GM12875 (cell line): ENCODE measurements around the gene RPRD1B.

Experiments
- H3K4me3 ChIP-seq: one replicate; pipeline ENCODE4 v1.5.1; 2011; ENCODE audit warnings: low read depth, low read length, control low read depth
- TF ChIP-seq, protein P1 (sequence below): IDR thresholded peaks from 2 replicates; pipeline ENCODE4 v1.5.1; 2011; ENCODE audit warnings: low read depth, mild to moderate bottlenecking, control low read depth, inconsistent platforms, low read length, moderate library complexity, borderline replicate concordance; ENCODE audit not compliant: insufficient read depth

The RPRD1B gene

DNA sequence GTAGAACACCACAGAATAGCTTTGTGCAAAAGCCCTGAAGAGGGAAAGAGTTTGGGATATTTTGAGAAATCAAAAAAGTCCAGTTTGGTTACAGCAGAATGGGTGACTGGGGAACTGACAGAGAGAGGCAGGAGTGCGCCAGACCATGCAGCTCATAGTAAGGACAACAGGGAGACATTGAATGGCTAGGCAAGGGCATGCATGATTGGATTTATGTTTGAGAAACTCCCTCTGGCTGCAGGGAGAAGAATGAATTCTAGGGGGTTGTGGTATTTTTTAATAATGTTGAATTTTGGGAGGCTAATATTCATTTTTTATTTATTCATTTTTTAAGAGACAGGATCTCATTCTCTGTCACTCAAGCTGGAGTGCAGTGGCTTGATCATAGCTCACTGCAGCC is 81.7 kb downstream of the RPRD1B start:
- no peak overlapping the region for H3K4me3 ChIP-seq
- TF ChIP-seq, protein P1, sequence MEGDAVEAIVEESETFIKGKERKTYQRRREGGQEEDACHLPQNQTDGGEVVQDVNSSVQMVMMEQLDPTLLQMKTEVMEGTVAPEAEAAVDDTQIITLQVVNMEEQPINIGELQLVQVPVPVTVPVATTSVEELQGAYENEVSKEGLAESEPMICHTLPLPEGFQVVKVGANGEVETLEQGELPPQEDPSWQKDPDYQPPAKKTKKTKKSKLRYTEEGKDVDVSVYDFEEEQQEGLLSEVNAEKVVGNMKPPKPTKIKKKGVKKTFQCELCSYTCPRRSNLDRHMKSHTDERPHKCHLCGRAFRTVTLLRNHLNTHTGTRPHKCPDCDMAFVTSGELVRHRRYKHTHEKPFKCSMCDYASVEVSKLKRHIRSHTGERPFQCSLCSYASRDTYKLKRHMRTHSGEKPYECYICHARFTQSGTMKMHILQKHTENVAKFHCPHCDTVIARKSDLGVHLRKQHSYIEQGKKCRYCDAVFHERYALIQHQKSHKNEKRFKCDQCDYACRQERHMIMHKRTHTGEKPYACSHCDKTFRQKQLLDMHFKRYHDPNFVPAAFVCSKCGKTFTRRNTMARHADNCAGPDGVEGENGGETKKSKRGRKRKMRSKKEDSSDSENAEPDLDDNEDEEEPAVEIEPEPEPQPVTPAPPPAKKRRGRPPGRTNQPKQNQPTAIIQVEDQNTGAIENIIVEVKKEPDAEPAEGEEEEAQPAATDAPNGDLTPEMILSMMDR: no peak

DNA sequence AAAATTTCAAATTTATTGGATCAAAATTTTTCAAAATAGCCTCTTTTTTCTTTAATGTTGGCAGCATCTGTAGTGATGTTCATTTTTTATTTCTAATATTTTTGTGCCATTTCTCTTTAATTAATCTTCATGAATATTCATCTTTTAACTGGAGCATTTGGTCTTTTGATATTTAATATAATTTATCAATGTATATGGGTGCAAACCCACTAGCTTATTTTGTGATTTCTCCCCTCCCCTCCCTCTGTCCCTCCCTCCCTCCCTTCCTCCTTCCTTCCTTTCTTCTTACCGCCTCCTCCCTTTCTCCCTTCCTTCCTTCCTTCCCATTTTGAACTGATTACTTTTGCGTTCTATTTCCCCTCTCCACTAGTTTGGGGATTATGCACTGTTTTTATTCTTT is 82.3 kb downstream of the RPRD1B start:
- TF ChIP-seq, protein P1: no peak
- H3K4me3 ChIP-seq: no peak overlapping the region

- H3K4me3 ChIP-seq: no peak overlapping the region
- TF ChIP-seq, protein P1: no peak
These were observed 83.0 kb downstream of the RPRD1B start for GRCh38 chr20:38116409-38117165.

DNA sequence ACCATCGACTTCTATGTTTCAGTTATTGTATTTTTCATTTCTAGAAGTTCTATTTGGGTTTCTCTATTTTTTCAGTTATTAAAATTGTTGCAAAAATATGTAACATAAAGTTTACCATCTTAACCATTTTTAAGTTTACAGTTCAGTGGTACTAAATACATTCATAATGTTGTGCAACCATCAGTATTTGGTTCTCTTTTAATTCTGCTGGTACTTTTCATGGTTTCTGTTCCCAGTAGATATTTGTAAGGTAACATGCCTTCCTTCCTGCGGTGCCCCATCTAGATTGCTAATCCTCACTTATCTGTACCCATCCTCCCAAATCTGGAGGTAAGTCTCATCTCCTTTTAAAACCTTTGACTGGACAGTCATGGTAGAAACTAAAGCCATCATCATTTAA is 83.7 kb downstream of the RPRD1B start:
- TF ChIP-seq, protein P1: no peak
- no peak overlapping the region for H3K4me3 ChIP-seq

- no peak overlapping the region for H3K4me3 ChIP-seq
- TF ChIP-seq, protein P1: no peak
These were observed 84.1 kb downstream of the RPRD1B start for GRCh38 chr20:38117635-38118034.

- no peak overlapping the region for H3K4me3 ChIP-seq
- TF ChIP-seq, protein P1: no peak
These were observed 85.9 kb downstream of the RPRD1B start for GRCh38 chr20:38119446-38119845.

DNA sequence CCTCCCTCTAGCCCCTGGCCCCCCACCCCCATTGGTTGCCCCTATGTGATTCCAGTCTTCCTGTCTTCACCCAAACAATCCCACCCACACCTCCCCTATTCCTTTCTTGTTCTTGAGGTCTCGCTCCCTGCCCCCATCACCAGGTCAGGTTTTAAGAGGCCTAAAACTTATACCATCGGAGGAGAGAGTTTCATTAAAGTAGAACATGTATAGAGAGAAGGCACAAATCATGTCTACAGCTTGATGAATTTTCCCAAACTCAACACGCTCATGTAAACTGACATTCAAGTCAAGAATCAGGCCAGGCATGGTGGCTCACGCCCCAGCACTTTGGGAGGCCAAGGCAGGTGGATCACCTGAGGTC is 87.1 kb downstream of the RPRD1B start:
- TF ChIP-seq, protein P1: no peak
- H3K4me3 ChIP-seq: no peak overlapping the region
